Keratinocyte (primary cell): ENCODE results near the gene BUB1.
"Not testable (repeated sequence)": the region's sequence is repeated elsewhere in the genome, so short reads cannot be mapped to it uniquely, and the experiment has no call there.

Experiments used
- EZH2 ChIP-seq: IDR thresholded peaks from one replicate; pipeline ENCODE4 v1.6.1; 2012; ENCODE audit warnings: inconsistent platforms, mild to moderate bottlenecking, low read length, moderate library complexity
- TF ChIP-seq, protein P1 (sequence below), 3 experiments: IDR thresholded peaks in 1 of 3; conservative IDR thresholded peaks in 1 of 3; optimal IDR thresholded peaks in 1 of 3; 2 replicates in 2 of 3; 3 replicates in 1 of 3; pipeline versions ENCODE3 to v1.5.1; 2011; ENCODE audit warnings: low read length in 3 of 3, mild to moderate bottlenecking in 3 of 3, moderate library complexity in 2 of 3, control low read depth in 1 of 3, inconsistent platforms in 1 of 3; ENCODE audit not compliant: insufficient read depth in 2 of 3; ENCODE audit errors: extremely low read depth in 1 of 3

DNA sequence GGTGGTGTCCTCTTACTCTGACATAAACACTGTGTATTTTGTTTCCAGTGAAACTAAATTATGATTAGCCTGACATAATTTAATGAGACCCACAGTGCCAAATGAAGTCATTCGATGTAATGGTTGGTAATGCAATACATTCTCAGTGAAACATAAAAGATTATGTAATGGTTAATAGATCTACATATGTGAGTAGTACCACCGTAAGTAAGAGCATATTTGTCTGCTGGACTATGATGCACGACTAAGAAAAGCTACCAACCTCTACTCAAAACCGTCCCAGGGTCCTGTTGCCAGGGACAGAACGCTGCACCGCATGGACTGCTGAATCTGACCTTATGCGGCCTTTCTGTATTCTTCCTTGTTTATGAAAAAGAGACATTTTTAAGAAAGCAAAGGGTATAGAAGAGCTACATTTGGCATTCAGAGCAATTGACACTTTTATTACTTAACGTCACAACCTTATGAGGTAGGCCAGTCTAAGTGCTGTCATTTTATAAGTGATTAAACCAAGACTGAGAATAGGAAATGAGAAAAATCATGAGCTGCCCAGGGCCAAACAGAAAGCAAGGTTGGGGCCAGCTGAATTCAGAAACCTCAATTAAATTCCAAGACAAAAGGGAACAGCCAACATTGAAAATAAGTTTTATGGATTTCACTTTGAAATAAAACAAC lies 73.8 kb downstream of the BUB1 start:
- TF ChIP-seq, protein P1, sequence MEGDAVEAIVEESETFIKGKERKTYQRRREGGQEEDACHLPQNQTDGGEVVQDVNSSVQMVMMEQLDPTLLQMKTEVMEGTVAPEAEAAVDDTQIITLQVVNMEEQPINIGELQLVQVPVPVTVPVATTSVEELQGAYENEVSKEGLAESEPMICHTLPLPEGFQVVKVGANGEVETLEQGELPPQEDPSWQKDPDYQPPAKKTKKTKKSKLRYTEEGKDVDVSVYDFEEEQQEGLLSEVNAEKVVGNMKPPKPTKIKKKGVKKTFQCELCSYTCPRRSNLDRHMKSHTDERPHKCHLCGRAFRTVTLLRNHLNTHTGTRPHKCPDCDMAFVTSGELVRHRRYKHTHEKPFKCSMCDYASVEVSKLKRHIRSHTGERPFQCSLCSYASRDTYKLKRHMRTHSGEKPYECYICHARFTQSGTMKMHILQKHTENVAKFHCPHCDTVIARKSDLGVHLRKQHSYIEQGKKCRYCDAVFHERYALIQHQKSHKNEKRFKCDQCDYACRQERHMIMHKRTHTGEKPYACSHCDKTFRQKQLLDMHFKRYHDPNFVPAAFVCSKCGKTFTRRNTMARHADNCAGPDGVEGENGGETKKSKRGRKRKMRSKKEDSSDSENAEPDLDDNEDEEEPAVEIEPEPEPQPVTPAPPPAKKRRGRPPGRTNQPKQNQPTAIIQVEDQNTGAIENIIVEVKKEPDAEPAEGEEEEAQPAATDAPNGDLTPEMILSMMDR (optimal IDR thresholded peaks at IDR 0.05 in 1 of 3, IDR thresholded peaks at IDR 0.05 in 1 of 3, conservative IDR thresholded peaks at IDR 0.05 in 1 of 3; ENCODE audit: extremely low read depth in 1 of 3, insufficient read depth in 2 of 3, low read length in 3 of 3), result not testable (repeated sequence)
- TF ChIP-seq EZH2, result not testable (repeated sequence)
